HK-2 (cell line): ENCODE data around the gene AGXT.

Source experiments
- DNase-seq: peaks from one replicate; pipeline ENCODE4 v3.0.0-alpha.2; 2018; ENCODE audit not compliant: unreplicated experiment

AGXT gene

DNA sequence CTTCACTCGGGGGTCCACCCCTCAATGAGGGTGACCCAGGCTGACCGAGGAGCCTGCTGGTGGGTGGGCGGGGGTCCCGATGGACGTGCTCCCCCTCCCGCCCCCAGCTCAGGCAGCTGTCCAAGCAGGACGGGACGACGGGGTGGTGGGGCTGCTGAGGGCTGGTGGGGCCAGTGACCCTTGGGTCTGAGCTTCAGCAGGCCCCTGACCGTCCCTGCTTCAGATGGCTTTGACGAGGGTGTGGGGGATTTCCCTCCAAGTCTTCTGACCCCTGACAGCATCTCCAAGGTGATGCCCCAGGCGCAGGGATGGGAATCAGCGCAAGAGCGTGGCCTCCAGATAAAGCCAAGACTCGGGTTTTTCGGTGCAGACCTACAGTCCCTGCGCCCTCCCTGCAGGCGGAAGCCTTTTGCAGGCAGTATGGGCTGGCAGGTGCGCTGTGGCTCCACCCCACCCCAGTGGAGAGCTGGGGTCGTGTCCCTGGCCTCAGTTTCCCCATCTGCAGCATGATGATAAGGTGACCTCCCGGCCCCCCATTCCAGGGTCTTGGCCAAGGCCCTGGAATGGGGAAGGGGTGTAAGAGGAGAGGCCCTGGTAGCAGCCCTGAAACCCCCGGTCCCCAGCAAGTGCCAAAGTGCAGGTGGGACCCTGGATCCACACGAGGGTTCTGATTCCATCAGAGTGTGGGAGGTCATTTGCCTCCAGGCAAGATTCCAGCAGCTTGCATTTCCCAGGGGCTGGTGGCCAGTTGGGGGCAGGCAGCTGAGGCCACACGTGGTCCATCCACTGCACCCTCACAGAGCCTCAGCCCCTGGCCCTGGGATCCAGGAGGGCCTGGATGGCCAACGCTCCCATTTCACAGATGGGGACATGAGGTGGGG is 46.3 kb downstream of the AGXT start:
- DNase-seq = no peak

- DNase-seq = no peak
Measured at GRCh38 chr2:240915526-240916341, 47.1 kb downstream of the AGXT start.

- DNase-seq = peak; percentile 45
Measured at GRCh38 chr2:240916571-240917008, 48.0 kb downstream of the AGXT start.

- DNase-seq = no peak
Measured at GRCh38 chr2:240917009-240917683, 48.5 kb downstream of the AGXT start.

DNA sequence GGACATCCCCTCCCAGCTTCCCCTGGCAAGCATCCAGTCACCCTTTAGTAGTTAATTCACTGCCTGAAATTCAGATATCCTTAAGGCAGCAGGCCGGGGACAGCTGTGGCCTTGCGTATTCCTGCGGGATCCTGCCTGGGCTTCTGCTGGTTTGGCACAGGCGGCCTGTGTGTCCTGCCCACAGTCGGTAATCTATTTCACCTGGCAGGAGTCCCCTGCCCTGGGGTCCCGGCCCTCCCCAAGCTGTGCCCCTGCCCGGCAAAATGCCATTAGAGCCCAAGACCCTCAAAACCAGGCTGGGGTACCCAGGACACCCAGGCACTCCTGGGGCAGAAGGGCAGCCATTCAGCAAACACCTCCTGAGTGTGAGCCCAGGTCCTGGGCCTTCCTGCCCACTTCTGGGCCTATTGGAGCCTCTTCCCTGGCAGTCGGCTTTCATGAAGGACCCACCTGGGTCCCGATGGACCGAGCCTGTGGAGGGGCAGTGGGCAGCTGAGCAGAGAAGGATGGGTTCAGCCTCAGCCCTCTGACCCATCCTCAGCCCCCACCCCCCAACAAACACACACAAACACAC is 49.1 kb downstream of the AGXT start:
- DNase-seq = no peak

DNA sequence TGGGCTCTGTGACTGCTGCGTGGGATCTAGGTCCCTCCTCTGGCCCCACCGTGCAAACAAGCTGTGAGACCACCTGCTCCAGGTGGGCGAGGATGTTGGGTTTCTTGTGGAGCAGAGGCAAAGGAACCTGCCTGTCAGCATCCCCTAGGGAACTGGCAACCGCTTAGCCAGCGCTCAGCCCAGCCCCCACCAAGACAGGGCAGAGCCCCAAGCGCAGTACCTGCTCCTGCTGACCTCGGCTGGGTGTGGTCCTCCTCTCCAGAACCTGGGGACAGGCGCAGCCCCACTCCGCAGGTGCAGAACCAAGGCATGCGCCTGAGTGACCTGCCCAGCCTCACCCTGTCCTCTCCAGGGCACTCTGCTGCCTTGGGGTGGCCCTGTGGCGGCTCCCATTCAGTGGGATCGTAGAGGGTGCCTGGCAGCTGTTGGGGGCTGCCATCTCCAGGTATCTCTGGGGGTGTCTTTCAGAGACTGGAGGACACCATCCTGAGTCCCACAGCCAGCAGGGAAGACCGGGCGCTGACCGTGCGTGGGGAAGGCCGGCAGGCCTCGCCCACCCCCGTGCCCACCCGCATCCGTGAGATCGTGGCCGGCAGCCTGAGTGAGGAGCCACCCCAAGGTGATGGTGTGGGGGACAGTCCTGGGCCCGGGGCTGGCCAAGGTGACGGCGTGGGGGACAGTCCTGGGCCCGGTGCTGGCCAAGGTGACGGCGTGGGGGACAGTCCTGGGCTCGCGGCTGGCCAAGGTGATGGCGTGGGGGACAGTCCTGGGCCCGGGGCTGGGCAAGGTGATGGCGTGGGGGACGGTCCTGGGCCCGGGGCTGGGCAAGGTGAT is 49.9 kb downstream of the AGXT start:
- DNase-seq = no peak

GRCh38 chr2:240919161-240919781 is 50.6 kb downstream of the AGXT start:
- DNase-seq = no peak

GRCh38 chr2:240919786-240920782 is 51.5 kb downstream of the AGXT start:
- no peak for DNase-seq

DNA sequence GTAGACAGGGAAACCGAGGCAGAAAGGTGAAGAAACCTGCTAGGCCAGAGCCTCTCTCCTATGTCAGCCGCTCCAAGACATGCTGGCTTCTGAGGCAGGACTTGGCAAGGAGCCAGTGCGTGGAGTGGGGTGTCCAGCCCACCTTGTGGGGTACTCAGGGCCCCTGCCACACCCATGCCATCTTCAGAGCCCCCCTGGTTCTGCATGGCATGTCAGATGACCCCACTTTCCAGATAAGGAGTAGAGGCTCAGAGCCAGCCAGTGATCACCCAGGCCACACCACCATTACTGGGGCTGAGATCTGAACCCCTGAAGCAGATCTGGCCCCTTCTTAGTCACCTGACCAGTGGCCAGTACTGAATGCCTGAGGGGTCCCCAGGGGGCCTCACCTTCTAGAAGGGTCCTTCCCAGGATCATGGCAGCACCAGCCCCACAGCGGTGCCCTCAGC is 52.2 kb downstream of the AGXT start:
- DNase-seq = no peak

DNA sequence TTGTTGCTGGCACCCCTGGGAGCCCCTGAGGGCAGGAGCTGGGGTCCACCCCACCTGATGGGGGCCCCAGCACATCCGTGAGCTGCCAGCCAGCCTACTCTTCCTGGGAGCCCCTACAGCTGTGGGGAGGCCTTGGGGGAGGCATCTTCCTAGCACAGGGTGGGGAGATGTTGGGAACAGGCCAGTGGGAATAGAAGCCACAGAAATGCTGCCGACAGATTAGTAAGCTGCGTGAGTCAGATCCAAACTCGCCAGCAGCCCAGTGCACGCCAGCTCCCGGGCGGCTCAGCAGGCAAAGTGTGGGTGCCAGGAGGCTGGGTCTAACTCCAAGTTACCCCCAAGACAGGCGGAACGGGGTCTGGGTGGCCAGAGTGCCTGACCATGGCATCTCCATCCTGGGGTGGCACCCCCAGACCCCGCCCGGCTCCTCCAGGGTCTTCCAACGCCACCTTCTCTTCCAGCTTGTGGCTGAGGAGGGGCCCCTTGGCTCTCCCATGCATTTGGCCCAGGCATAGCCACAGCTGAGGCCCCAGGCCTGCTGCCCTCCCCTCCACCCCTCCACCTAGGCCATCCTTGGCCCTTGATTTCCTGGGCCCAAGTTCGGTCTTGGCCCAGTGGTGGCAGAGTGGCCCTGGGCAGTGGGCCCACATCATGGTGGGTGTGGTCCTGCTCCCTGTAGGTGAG is 52.8 kb downstream of the AGXT start:
- DNase-seq = peak; percentile 74

- DNase-seq = no peak
Measured at GRCh38 chr2:240921995-240922244, 53.3 kb downstream of the AGXT start.

- DNase-seq = no peak
Measured at GRCh38 chr2:240922245-240922981, 53.8 kb downstream of the AGXT start.

GRCh38 chr2:240922982-240923537 is 54.4 kb downstream of the AGXT start:
- DNase-seq = no peak

- no peak for DNase-seq
Measured at GRCh38 chr2:240925191-240925567, 56.6 kb downstream of the AGXT start.

DNA sequence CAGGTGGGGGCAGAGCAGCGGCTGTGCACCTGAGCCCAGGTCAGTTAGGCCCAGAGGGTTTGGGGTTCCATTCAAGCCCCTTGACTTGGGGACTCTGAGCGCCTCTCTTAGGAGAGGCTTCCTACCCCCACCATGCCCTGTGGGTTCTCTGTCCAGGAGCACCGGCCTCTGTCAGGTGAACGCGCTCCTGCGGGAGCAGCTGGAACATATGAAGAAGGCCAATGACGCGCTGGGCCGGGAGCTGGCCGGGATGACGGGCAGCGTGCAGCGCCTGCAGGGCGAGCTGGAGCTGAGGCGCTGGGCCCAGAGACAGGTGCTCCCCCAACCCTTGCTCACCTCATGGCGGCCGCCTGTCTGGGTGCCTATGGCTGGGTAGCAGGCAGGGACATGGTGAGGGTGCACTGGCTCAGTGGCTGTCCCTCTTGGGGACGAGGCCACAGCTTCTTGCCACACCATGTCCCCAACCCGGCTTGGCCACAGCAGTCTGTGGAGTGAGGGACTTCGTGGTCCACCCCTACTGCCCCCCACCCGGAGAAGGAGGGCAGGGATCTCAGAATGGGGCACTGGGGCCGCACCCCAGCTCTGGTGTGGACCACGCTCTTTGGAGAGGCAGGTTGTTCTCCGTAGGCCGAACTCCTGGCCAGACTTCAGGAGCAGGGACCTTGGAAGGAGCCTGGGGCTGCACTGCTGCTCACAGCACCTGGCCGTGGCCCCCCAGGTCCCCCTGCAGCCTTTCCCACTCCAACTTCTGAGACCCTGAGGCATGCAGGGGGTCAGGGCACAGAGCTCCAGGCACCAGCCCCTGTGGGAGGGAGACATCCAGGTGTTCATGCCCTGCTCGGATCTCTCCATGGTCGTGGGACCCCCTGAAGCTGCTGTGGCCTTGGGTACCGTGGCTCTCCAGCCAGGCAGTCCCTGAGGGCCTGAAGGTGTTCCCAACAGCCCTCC is 57.2 kb downstream of the AGXT start:
- DNase-seq = no peak

GRCh38 chr2:240926516-240927389 is 58.1 kb downstream of the AGXT start:
- no peak for DNase-seq
